ENCODE data around the gene SF1. TPM values are rescaled to one million over a fixed set of nuclear protein-coding genes. Genes with fewer than 3 reads are reported as not detected.

Gene SF1
- total and polyA plus RNA-seq, 2 of the 8 experiments (the other 6 are each of a cell fraction or from before 2014, with no cell fraction given): 72.7 to 353 TPM

DNA sequence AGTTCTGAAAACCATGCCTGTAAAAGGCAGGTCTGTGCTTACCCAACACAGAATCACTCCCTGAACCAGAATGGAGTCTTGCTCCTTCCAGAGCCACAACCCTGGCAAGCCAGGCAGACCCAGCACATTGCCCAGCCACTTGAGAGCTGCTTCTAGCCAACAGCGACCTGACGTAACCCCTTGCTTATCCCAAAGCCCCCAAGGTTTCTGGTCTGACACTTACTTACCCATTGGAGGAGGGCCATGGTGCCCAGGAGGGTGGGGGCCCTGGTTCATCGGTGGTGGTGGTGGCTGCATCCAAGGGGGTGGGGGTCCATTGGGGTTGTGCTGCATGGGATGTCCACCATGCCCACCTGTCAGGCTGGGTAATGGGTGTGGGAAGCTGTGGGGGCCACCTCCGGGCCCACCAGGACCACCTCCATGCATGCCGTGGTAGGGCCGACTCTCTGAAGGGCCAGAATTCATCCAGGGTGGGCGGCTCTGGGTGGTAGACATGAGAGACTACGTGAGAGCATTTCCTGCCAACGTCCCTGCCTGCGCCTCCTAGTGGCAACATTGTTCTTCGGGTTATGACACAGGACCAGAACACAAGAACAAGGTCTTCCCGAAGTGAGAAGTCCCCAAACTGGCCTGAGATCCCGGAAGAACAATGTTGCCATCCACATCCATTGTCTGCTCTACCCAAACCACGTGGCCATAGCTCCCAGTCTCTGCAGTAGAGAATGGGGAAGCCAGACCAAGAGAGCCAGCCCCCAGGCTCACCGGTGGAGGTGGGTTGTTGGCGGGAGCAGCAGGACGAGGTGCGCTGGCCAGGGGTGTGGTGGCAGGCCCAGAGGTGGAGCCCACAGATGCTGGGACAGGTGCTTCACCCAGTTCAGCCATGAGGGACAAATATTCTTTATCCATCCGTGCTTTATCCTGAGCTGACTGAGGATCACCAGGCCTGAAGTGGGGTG lies 10.7 kb downstream of the SF1 start (continued):
- TF ChIP-seq KDM4A (IDR thresholded peaks at IDR 0.05; ENCODE audit: low read depth, low read length, severe bottlenecking): no peak
- TF ChIP-seq CHD1 (IDR thresholded peaks at IDR 0.05; ENCODE audit: low read depth, low read length): no peak

Data from H1 (cell line).